Keratinocyte (primary cell): ENCODE measurements around the gene FSTL5. TPM values are rescaled to one million over a fixed set of nuclear protein-coding genes. Genes with fewer than 3 reads are reported as not detected.

ENCODE experiments used
- DNase-seq: peaks from one replicate; pipeline ENCODE4 v3.0.0-alpha.2; 2011; ENCODE audit warnings: low read depth, missing footprints, low spot score
- FAIRE-seq: peaks from 2 replicates; lab custom pipeline; 2011; peaks lifted over from hg19 to GRCh38; lab: Jason Lieb, UNC
- H2AFZ ChIP-seq: 2 replicates; pipeline ENCODE4 v1.6.0; 2012; ENCODE audit warnings: low read length, control low read depth, inconsistent platforms; ENCODE audit not compliant: control insufficient read depth
- H3K27ac ChIP-seq: 2 replicates; pipeline ENCODE4 v1.5.1; 2011; ENCODE audit warnings: low read length; ENCODE audit not compliant: control insufficient read depth, insufficient read depth
- H3K27me3 ChIP-seq: 3 replicates; pipeline ENCODE4 v1.6.0; 2011; ENCODE audit warnings: low read length; ENCODE audit not compliant: control insufficient read depth, insufficient read depth; ENCODE audit errors: extremely low read depth
- H3K36me3 ChIP-seq, 2 experiments: 2 replicates in 1 of 2; 3 replicates in 1 of 2; pipeline ENCODE4 v1.5.1; 2011; ENCODE audit warnings: low read length in 2 of 2, mild to moderate bottlenecking in 1 of 2; ENCODE audit not compliant: control insufficient read depth in 2 of 2, insufficient read depth in 2 of 2; ENCODE audit errors: extremely low read depth in 1 of 2
- H3K4me1 ChIP-seq: 3 replicates; pipeline ENCODE4 v1.5.1; 2011; ENCODE audit warnings: low read length; ENCODE audit not compliant: control insufficient read depth, insufficient read depth; ENCODE audit errors: extremely low read depth
- H3K4me2 ChIP-seq: 3 replicates; pipeline ENCODE4 v1.6.0; 2011; ENCODE audit warnings: low read depth, low read length; ENCODE audit not compliant: control insufficient read depth, insufficient read depth; ENCODE audit errors: extremely low read depth
- H3K4me3 ChIP-seq, 3 experiments: fragments of 200-600 bp in 1 of 3; sonication (generic) in 1 of 3; 2 replicates in 2 of 3; 3 replicates in 1 of 3; pipeline ENCODE4 v1.5.1; 2011 to 2016; ENCODE audit warnings: low read length in 3 of 3, mild to moderate bottlenecking in 3 of 3, control low read depth in 2 of 3, inconsistent platforms in 1 of 3, low read depth in 1 of 3, mixed read lengths in 1 of 3, mixed run types in 1 of 3, moderate library complexity in 1 of 3; ENCODE audit not compliant: control insufficient read depth in 2 of 3, insufficient read depth in 2 of 3; ENCODE audit errors: extremely low read depth in 1 of 3
- H3K79me2 ChIP-seq: 2 replicates; pipeline ENCODE4 v1.6.0; 2012; ENCODE audit warnings: low read length; ENCODE audit not compliant: control insufficient read depth, insufficient read depth
- H3K9ac ChIP-seq: 3 replicates; pipeline ENCODE4 v1.6.0; 2011; ENCODE audit warnings: low read length; ENCODE audit not compliant: control insufficient read depth, insufficient read depth; ENCODE audit errors: extremely low read depth
- H3K9me1 ChIP-seq: 3 replicates; pipeline ENCODE4 v1.6.0; 2011; ENCODE audit warnings: low read length; ENCODE audit not compliant: control insufficient read depth, insufficient read depth; ENCODE audit errors: extremely low read depth
- H3K9me3 ChIP-seq: 2 replicates; pipeline ENCODE4 v1.5.1; 2012; ENCODE audit warnings: low read depth, low read length; ENCODE audit not compliant: control insufficient read depth
- H4K20me1 ChIP-seq: 3 replicates; pipeline ENCODE4 v1.6.0; 2011; ENCODE audit warnings: low read length; ENCODE audit not compliant: control insufficient read depth, insufficient read depth; ENCODE audit errors: extremely low read depth
- CTCF ChIP-seq, 3 experiments: IDR thresholded peaks in 1 of 3; conservative IDR thresholded peaks in 1 of 3; optimal IDR thresholded peaks in 1 of 3; 2 replicates in 2 of 3; 3 replicates in 1 of 3; pipeline versions ENCODE3 to v1.5.1; 2011; ENCODE audit warnings: low read length in 3 of 3, mild to moderate bottlenecking in 3 of 3, moderate library complexity in 2 of 3, control low read depth in 1 of 3, inconsistent platforms in 1 of 3; ENCODE audit not compliant: insufficient read depth in 2 of 3; ENCODE audit errors: extremely low read depth in 1 of 3
- EZH2 ChIP-seq: IDR thresholded peaks from one replicate; pipeline ENCODE4 v1.6.1; 2012; ENCODE audit warnings: inconsistent platforms, mild to moderate bottlenecking, low read length, moderate library complexity
- dilution Hi-C: fragments of 300-500 bp; cut with MboI; formaldehyde crosslinking; loops from one replicate; pipeline ENCODE4 v1.7.0; 2020; ENCODE audit warnings: low sequenced_read_pairs; ENCODE audit not compliant: extremely low pct_ligation_motif_present
- polyA plus RNA-seq, 5 experiments: library from polyadenylated mRNA; depleted of rRNA in 3 of 5; stranded (reverse) in 3 of 5; stranded (forward) in 1 of 5; unstranded in 1 of 5; fragments of >200 nt; gene quantifications; 1 replicate in 1 of 5; 2 replicates in 3 of 5; 3 replicates in 1 of 5; pipeline versions ENCODE4 v1.2.1 to v1.2.3, GENCODE V29; 2011 to 2012; ENCODE audit warnings: missing spikeins in 2 of 5, low read depth in 1 of 5, low replicate concordance in 1 of 5

The FSTL5 gene
- polyA plus RNA-seq, 1 donor (not counting 4 experiments of a cell fraction or from before 2014, with no cell fraction given), result not detected

GRCh38 chr4:161680146-161680545 is 483.7 kb downstream of the FSTL5 start:
- Histone ChIP-seq H3K4me1 (no peaks in the 10 kb centered on the region), H3K9me3 (no peaks in the 10 kb centered on the region), H3K9ac (no peak overlapping the region), H4K20me1 (no peaks in the 10 kb centered on the region), H3K9me1 (no peaks in the 10 kb centered on the region), H3K36me3 (no peaks in the 10 kb centered on the region), H3K79me2 (no peaks in the 10 kb centered on the region), H3K4me2 (no peak overlapping the region), H3K27me3 (no peaks in the 10 kb centered on the region), H2AFZ (no peak overlapping the region), H3K27ac (no peak overlapping the region), H3K4me3 (no peak overlapping the region)
- FAIRE-seq (no peak), DNase-seq (no peak)
- TF ChIP-seq EZH2 (no peak), CTCF (optimal IDR thresholded peaks at IDR 0.05 in 1 of 3, IDR thresholded peaks at IDR 0.05 in 1 of 3, conservative IDR thresholded peaks at IDR 0.05 in 1 of 3; ENCODE audit: extremely low read depth in 1 of 3, insufficient read depth in 2 of 3, low read length in 3 of 3) (no peak)
- dilution Hi-C loops, result no loop called here

GRCh38 chr4:161664740-161665139 is 499.1 kb downstream of the FSTL5 start:
- Histone ChIP-seq H2AFZ (no peak overlapping the region), H3K27me3 (no peaks in the 10 kb centered on the region), H3K4me1 (no peaks in the 10 kb centered on the region), H3K79me2 (no peaks in the 10 kb centered on the region), H3K27ac (no peak overlapping the region), H3K9me1 (no peaks in the 10 kb centered on the region), H3K36me3 (no peaks in the 10 kb centered on the region), H3K9ac (no peak overlapping the region), H3K4me2 (no peak overlapping the region), H4K20me1 (no peaks in the 10 kb centered on the region), H3K9me3 (no peaks in the 10 kb centered on the region), H3K4me3 (no peak overlapping the region)
- FAIRE-seq (no peak), DNase-seq (no peak)
- dilution Hi-C loops, result no loop called here
- TF ChIP-seq CTCF (optimal IDR thresholded peaks at IDR 0.05 in 1 of 3, IDR thresholded peaks at IDR 0.05 in 1 of 3, conservative IDR thresholded peaks at IDR 0.05 in 1 of 3; ENCODE audit: extremely low read depth in 1 of 3, insufficient read depth in 2 of 3, low read length in 3 of 3) (no peak), EZH2 (no peak)
